Coronary artery (tissue), 2 donors: ENCODE data around the gene C6orf89.

ENCODE experiments used
- DNase-seq: peaks from one replicate; pipeline ENCODE4 v3.0.0-alpha.2; 2017; ENCODE audit warnings: low spot score
- H3K27ac ChIP-seq, 2 donors: fragments of 200-600 bp; sonication (generic); one replicate each; pipeline ENCODE4 v1.5.1; 2016 to 2019
- H3K4me3 ChIP-seq: fragments of 200-600 bp; sonication (generic); 2 replicates; pipeline ENCODE4 v1.5.1; 2016; ENCODE audit warnings: mild to moderate bottlenecking, moderate library complexity
- TF ChIP-seq, protein P1 (sequence below): fragments of 200-600 bp; sonication (generic); IDR thresholded peaks from one replicate; pipeline ENCODE4 v1.5.1; 2019; ENCODE audit warnings: antibody characterized with exemption

Gene C6orf89

DNA sequence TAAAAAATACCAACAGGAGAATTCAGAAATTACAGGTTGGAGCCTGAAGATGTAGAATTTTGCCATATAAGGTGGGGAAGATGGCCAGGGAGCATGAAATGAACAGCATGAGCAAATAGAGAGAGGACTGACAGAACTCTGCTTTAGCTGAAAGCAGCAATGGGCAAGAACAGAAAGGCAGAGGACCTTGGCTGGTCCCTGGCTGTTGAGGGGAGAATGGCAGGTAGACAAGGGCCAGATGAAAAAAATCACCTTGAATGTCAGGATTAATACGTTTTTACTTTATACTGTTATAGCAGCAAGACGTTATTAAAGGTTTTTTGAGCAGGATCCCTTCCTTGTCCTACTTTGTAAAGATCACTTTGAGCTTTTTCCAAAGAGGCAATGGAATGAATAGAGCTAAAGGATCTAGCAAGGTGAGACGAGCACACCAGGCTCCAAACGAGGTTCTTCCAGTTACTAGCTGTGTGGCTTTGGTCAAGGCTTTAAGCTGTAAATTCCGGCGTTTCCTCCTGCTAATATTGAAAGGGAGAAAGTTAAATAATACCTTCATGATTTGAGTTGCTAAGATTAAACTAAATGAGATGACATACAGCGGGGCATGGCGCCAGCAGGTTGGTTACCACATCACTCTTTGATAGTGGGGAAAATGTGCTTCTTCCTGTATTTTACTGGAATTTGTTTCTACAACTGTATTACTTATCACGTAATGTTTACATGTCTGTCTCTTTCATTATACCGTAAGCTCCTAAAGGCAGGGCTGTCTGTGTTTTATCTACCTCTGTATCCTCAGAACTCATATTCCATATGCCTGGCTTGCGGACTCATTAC lies 11.9 kb upstream of the C6orf89 start:
- DNase-seq: no peak
- TF ChIP-seq, protein P1, sequence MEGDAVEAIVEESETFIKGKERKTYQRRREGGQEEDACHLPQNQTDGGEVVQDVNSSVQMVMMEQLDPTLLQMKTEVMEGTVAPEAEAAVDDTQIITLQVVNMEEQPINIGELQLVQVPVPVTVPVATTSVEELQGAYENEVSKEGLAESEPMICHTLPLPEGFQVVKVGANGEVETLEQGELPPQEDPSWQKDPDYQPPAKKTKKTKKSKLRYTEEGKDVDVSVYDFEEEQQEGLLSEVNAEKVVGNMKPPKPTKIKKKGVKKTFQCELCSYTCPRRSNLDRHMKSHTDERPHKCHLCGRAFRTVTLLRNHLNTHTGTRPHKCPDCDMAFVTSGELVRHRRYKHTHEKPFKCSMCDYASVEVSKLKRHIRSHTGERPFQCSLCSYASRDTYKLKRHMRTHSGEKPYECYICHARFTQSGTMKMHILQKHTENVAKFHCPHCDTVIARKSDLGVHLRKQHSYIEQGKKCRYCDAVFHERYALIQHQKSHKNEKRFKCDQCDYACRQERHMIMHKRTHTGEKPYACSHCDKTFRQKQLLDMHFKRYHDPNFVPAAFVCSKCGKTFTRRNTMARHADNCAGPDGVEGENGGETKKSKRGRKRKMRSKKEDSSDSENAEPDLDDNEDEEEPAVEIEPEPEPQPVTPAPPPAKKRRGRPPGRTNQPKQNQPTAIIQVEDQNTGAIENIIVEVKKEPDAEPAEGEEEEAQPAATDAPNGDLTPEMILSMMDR: no peak
- H3K4me3 ChIP-seq: peak overlapping the region; percentile 92

DNA sequence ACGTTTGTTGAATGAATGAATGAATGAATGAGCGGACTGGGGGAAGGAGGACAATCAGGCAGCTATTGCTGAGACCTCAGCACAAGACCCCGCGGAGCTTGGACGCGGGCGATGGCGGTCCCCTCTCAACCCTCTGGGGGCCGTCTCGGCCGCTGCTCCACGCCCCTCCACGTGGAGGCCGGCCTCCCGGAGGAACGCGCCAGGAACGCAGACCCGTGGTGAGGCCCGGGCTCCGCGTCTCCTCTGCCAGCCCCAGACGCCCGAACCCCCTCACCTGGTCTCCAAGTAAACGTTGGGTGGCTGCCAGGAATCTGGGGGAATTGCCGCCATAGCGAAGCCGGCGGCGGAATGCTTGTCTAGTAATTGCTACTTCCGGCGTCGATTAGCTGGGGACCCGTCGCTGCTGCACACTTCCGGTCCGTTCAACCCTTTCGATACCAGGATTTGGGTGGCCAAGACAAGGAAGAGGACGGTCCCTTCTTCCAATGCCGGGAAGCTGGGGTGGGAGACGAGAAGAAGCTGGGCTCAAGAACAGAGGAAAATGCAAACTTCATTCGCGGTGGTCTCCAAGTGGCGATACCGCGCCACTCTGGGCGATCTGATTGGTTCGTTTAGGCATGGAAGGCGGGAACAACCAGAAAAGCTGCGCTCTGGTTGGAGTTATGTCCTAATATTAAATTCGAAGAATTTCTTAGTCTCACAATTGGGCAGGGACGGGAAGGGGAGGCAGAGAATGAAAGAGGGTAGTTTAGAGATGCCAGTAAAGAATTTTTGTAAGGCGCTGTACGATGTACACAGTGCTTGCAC lies 11.1 kb upstream of the C6orf89 start, which contains the start of gene PPIL1:
Gene PPIL1 (minus strand): TSS at position 361 of the 807 bp plus-strand sequence. CDS start 31 bp downstream, at position 330.
- peak; percentile 90 for DNase-seq
- TF ChIP-seq, protein P1: no peak
- Histone ChIP-seq H3K4me3 (peak within 1 kb of the TSS; percentile 92), H3K27ac (peak within 1 kb of the TSS; percentile 57 to 87)

More for the DNA sequence above, 11.9 kb upstream of the C6orf89 start:
- peak overlapping the region in 1 of 2 donors; percentile 87 for H3K27ac ChIP-seq

DNA sequence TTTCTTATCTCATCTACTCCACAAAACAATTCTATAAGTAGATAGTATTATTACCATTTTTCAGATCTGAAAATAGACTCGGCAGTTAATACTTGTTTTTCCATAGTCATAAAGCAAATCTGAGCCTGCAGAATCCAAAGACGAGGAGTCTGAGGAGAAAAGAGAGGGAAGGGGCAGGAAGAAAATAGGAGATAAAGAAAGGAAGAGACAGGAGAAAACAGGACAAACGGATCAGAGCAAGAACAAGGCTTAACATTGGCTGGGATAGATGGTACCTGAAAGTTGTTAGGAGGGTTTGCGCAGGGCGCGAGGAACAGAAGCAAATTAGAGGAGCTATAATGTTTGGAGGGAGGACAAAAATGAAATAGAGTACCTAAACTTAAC lies 10.5 kb upstream of the C6orf89 start:
- no peak for DNase-seq
- Histone ChIP-seq H3K27ac (peak overlapping the region; percentile 57 to 87), H3K4me3 (peak overlapping the region; percentile 92)
- TF ChIP-seq, protein P1: no peak

DNA sequence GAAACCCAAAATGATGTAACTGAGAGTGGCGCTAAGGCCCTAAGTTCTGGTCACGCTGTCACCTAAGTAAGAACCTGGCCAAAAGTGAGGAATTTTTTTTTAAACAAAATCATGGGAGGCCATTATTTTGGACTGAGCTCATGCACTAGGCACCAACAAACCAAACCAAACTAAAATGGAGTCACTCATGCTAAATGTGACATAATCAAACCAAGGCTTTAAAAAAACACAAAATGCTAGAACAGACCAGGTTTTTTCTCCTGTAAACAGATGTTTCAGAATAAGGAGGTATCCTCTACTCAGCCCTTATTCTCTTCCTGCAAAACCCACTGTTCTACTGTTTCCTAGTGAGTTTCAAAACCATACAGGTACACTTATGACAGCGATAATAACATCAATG lies 1.1 kb upstream of the C6orf89 start:
- Histone ChIP-seq H3K4me3 (no peak overlapping the region), H3K27ac (no peak overlapping the region)
- TF ChIP-seq, protein P1: no peak
- no peak for DNase-seq

DNA sequence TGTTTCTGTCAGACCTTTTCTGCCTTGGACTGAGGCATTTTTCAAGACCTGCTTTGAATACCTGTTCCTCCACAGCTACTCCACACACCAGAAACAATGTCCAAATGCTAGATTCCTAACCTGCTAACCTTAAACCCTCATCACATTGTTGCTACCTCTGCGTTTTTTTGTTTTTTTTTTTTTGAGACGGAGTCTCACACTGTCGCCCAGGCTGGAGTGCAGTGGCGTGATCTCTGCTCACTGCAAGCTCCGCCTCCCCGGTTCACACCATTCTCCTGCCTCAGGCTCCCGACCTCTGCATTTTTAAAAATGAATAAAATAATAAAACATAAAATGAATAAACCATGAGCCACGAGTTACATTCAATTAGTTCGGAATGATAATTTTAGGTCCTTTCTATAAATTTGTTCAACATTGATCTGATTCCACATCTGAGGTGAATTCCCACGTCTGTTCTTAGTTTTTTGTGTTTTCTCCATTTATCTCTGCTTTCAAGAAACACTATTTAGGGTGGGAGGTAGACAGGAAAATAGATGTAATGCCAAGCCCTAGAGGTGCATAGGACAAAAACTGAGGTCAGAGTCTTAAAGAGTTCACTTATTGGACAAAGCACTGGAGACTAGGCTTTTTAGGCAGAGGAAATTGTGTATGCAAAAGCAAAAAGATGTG lies 1.3 kb downstream of the C6orf89 start:
- DNase-seq: no peak
- Histone ChIP-seq H3K27ac (no peak overlapping the region), H3K4me3 (peak overlapping the region; percentile 79)
- TF ChIP-seq, protein P1: no peak

DNA sequence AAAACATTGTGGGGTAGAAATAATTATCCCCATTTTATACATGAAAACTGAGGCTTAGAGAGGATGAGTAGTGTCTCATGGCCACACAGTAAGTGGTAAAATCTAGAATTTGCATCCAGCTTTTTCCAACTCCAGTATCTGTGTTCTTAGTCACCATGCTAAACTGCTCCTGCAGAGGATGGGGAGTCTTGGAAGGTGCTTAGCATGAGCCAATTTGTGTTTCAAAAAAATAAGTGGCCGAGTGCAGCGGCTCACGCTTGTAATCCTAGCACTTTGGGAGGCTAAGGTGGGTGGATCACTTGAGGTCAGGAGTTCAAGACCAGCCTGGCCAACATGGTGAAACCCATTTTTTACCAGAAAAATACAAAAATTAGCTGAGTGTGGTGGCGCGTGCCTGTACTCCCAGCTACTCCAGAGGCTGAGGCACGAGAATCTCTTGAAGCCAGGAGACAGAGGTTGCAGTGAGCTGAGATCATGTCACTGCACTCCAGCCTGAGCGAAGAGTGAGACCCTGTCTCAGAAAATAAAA lies 2.4 kb downstream of the C6orf89 start:
- no peak overlapping the region for H3K27ac ChIP-seq
- TF ChIP-seq, protein P1: no peak
- H3K4me3 ChIP-seq: no peak overlapping the region
- no peak for DNase-seq
